H1 (cell line): ENCODE results near the gene PDE4D. TPM values are rescaled to one million over a fixed set of nuclear protein-coding genes. Genes with fewer than 3 reads are reported as not detected.

Experiments used
- EGR1 ChIP-seq: IDR thresholded peaks from 2 replicates; pipeline ENCODE4 v1.6.1; 2011; ENCODE audit warnings: low read depth, low read length, borderline replicate concordance
- EP300 ChIP-seq, 2 experiments: IDR thresholded peaks; 1 replicate in 1 of 2; 2 replicates in 1 of 2; pipeline ENCODE4 v1.6.1; 2011 to 2012; ENCODE audit warnings: low read depth in 2 of 2, low read length in 2 of 2, mild to moderate bottlenecking in 2 of 2, borderline replicate concordance in 1 of 2, inconsistent platforms in 1 of 2, moderate library complexity in 1 of 2
- NANOG ChIP-seq: IDR thresholded peaks from 2 replicates; pipeline ENCODE4 v1.6.1; 2011; ENCODE audit warnings: low read length, low read depth, mild to moderate bottlenecking, inconsistent platforms; ENCODE audit not compliant: insufficient read depth, poor library complexity, severe bottlenecking
- polyA plus RNA-seq, 7 experiments: library from polyadenylated mRNA; depleted of rRNA in 3 of 7; stranded (reverse) in 5 of 7; unstranded in 2 of 7; fragments of >200 nt in 5 of 7; fragments of 200-250 nt in 2 of 7; gene quantifications; 1 replicate in 5 of 7; 2 replicates in 1 of 7; 4 replicates in 1 of 7; pipeline versions ENCODE4 v1.2.1 to v1.2.3, GENCODE V29; 2011 to 2013; ENCODE audit warnings: missing spikeins in 2 of 7, mixed read lengths in 2 of 7
- total RNA-seq: library from RNA; stranded (reverse); fragmentation: NEBNext Ultra II Directional; extraction: Animal tissue kit (Norgen Biotek cat#: 25700); gene quantifications from 2 replicates; pipeline ENCODE4 v1.2.1, GENCODE V29; 2021

Gene PDE4D
- total and polyA plus RNA-seq, 2 of the 8 experiments (the other 6 are each of a cell fraction or from before 2014, with no cell fraction given): 2.3 to 3.7 TPM

- TF ChIP-seq NANOG: no peak
- TF ChIP-seq EP300 (IDR thresholded peaks at IDR 0.05; ENCODE audit: borderline replicate concordance in 1 of 2, low read depth in 2 of 2, low read length in 2 of 2): no peak
- no peak for TF ChIP-seq EGR1
Observed at GRCh38 chr5:59149271-59149670, 744.3 kb downstream of the PDE4D start (continued).
